Adipocyte (in vitro differentiated cells): ENCODE measurements around the gene JUNB.

ENCODE experiments used
- DNase-seq: peaks from one replicate; pipeline ENCODE4 v3.0.0-alpha.2; 2015; ENCODE audit warnings: low read depth
- H3K27me3 ChIP-seq: replicated peaks from 2 replicates; pipeline ENCODE4 v1.7.0; 2013; ENCODE audit warnings: mild to moderate bottlenecking, low read length, moderate library complexity; ENCODE audit not compliant: control insufficient read depth, insufficient read depth
- H3K36me3 ChIP-seq: 2 replicates; pipeline ENCODE4 v1.7.0; 2013; ENCODE audit warnings: low read length, mild to moderate bottlenecking, moderate library complexity; ENCODE audit not compliant: control insufficient read depth, insufficient read depth, severe bottlenecking
- H3K4me1 ChIP-seq: 2 replicates; pipeline ENCODE4 v1.7.0; 2013; ENCODE audit warnings: mild to moderate bottlenecking, low read length, moderate library complexity; ENCODE audit not compliant: control insufficient read depth, insufficient read depth
- H3K4me3 ChIP-seq: 2 replicates; pipeline ENCODE4 v1.7.0; 2013; ENCODE audit warnings: mild to moderate bottlenecking, low read length, moderate library complexity
- H3K9ac ChIP-seq: 2 replicates; pipeline ENCODE4 v1.7.0; 2013; ENCODE audit warnings: mild to moderate bottlenecking, low read length, moderate library complexity
- H3K9me3 ChIP-seq: 2 replicates; pipeline ENCODE4 v1.7.0; 2013; ENCODE audit warnings: mild to moderate bottlenecking, low read length, moderate library complexity; ENCODE audit not compliant: control insufficient read depth

JUNB gene

DNA sequence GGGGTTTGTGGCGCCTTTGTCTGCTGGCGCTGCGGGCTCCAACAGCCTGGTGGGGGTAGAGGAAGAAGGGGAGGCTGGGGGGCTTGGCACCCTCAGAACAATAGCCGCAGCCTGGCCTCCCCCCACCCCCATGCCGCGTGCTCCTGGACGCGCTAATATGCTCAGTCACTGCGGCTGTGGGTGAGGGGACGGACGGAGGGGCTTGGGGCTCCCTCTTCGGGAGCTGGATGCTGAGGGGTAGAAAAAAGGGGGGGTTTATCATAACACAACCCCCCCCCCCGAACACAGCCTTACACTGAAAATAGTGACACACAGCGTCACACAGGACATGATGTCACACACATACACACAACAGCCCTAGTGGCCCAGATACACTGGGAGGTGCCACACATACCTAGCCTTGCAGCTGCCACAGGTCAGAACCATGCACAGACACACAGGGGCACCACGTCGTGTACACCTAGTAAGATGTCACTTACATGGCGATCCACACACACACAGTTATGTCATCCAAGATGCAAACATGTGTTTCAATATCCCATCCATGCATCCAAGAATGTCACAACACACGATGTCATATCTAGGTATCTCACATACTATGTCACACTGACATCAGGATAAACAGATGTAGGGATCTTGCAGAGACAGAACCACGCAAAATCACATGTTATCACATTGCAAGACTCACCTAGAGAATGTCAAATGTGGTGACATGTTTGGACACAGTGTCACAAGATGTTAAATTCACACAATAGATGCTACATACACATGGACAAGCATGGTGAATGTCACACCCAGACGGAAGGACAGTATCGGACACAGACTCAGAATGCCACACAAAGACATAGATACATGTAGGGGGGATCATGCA, 47.8 kb downstream of the JUNB start:
- peaks cover 76% of the 10 kb centered on the region for H3K27me3 ChIP-seq
- H3K4me3 ChIP-seq: no peak overlapping the region
- DNase-seq: no peak
- no peaks in the 10 kb centered on the region for H3K36me3 ChIP-seq
- no peaks in the 10 kb centered on the region for H3K9me3 ChIP-seq
- peaks cover 7% of the 10 kb centered on the region for H3K4me1 ChIP-seq
- no peak overlapping the region for H3K9ac ChIP-seq

GRCh38 chr19:12840091-12841079, 49.1 kb downstream of the JUNB start:
- peaks cover 64% of the 10 kb centered on the region for H3K27me3 ChIP-seq
- no peak overlapping the region for H3K9ac ChIP-seq
- peak overlapping the region; percentile 47 for H3K4me3 ChIP-seq
- H3K9me3 ChIP-seq: no peaks in the 10 kb centered on the region
- H3K4me1 ChIP-seq: peaks cover 7% of the 10 kb centered on the region
- H3K36me3 ChIP-seq: no peaks in the 10 kb centered on the region
- peak; percentile 49 for DNase-seq

DNA sequence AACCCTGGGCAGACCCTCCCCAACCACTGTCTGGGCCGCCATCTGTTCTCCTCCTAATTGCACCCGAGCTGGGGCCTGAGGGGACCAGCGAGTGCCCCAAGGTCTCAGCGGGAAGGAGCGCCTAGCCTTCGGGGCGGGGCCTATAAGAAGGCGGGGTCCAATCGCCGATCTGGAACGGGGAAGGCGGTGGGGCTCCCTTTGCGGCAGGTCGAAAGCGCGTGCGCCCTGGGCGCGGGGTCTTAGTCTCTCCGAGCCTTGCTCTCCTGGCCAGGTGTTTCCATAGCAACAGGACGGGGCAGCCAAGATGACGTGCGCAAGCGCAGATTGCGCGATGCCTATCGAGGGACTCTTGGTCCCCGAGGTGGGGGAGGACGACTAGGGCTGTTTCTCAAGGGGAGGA, 49.8 kb downstream of the JUNB start:
- DNase-seq: peak; percentile 39

GRCh38 chr19:12842511-12842910, 51.2 kb downstream of the JUNB start:
- Histone ChIP-seq H3K9ac (no peak overlapping the region), H3K4me1 (peaks cover 7% of the 10 kb centered on the region), H3K27me3 (peaks cover 47% of the 10 kb centered on the region), H3K9me3 (no peaks in the 10 kb centered on the region), H3K4me3 (no peak overlapping the region), H3K36me3 (no peaks in the 10 kb centered on the region)
- no peak for DNase-seq

More for the DNA sequence above, 49.8 kb downstream of the JUNB start:
- Histone ChIP-seq H3K4me3 (peak overlapping the region; percentile 47), H3K36me3 (no peaks in the 10 kb centered on the region), H3K9me3 (no peaks in the 10 kb centered on the region), H3K4me1 (peaks cover 7% of the 10 kb centered on the region), H3K9ac (no peak overlapping the region), H3K27me3 (peaks cover 57% of the 10 kb centered on the region)
